Endothelial cell of umbilical vein (primary cell): ENCODE data around the gene ARSK. TPM values are rescaled to one million over a fixed set of nuclear protein-coding genes. Genes with fewer than 3 reads are reported as not detected.

Source experiments
- BruUV-seq: library from RNA; stranded (reverse); fragments of 400-500 nt; replicated peaks from 2 replicates; lab custom pipeline; 2021; lab: Mats Ljungman, UMichigan
- CTCF ChIA-PET: fragments of 300-600, 350-600 bp; sonication (Branson Sonifier 250); formaldehyde crosslinking; loops from one replicate; lab custom pipeline; 2021; ENCODE audit warnings: antibody characterized with exemption, inconsistent platforms; lab: Charles Lee
- POLR2A ChIA-PET: fragments of 300-600, 350-600 bp; sonication (Branson Sonifier 250); formaldehyde crosslinking; loops from one replicate; lab custom pipeline; 2021; ENCODE audit warnings: antibody characterized with exemption, inconsistent platforms; lab: Charles Lee
- DNase-seq: peaks from one replicate; pipeline ENCODE4 v3.0.0-alpha.2; 2011; ENCODE audit warnings: low read depth, low spot score
- FAIRE-seq: peaks from 2 replicates; lab custom pipeline; 2011; peaks lifted over from hg19 to GRCh38; lab: Jason Lieb, UNC
- H2AFZ ChIP-seq: 2 replicates; pipeline ENCODE4 v1.6.0; 2012; ENCODE audit warnings: low read depth, low read length, control low read depth, inconsistent platforms
- H3K27ac ChIP-seq: 2 replicates; pipeline ENCODE4 v1.5.1; 2011; ENCODE audit warnings: low read depth, mild to moderate bottlenecking, control low read depth, low read length, moderate library complexity; ENCODE audit not compliant: insufficient read depth
- H3K27me3 ChIP-seq, 2 experiments: 2 replicates each; pipeline versions ENCODE4 v1.6.0 to v1.6.1; 2011; ENCODE audit warnings: low read length in 2 of 2, mixed read lengths in 1 of 2; ENCODE audit not compliant: control insufficient read depth in 2 of 2, insufficient read depth in 2 of 2
- H3K36me3 ChIP-seq, 2 experiments: 2 replicates in 1 of 2; 3 replicates in 1 of 2; pipeline ENCODE4 v1.5.1; 2011; ENCODE audit warnings: low read length in 2 of 2, mild to moderate bottlenecking in 1 of 2, moderate library complexity in 1 of 2; ENCODE audit not compliant: control insufficient read depth in 2 of 2, insufficient read depth in 2 of 2; ENCODE audit errors: extremely low read depth in 1 of 2
- H3K4me1 ChIP-seq: 3 replicates; pipeline ENCODE4 v1.5.1; 2011; ENCODE audit warnings: mild to moderate bottlenecking, low read length; ENCODE audit not compliant: control insufficient read depth, insufficient read depth; ENCODE audit errors: extremely low read depth
- H3K4me2 ChIP-seq: 2 replicates; pipeline ENCODE4 v1.6.1; 2011; ENCODE audit warnings: low read length, control low read depth, mixed read lengths; ENCODE audit not compliant: insufficient read depth
- H3K4me3 ChIP-seq, 3 experiments: fragments of 200-600 bp in 1 of 3; sonication (generic), shearing (Covaris generic) in 1 of 3; replicated peaks in 1 of 3; 2 replicates each; pipeline ENCODE4 v1.5.1; 2011 to 2016; ENCODE audit warnings: control low read depth in 3 of 3, low read length in 3 of 3, mild to moderate bottlenecking in 2 of 3, inconsistent platforms in 1 of 3, low read depth in 1 of 3, moderate library complexity in 1 of 3; ENCODE audit not compliant: insufficient read depth in 1 of 3
- H3K79me2 ChIP-seq: 2 replicates; pipeline ENCODE4 v1.6.0; 2012; ENCODE audit warnings: low read length, inconsistent platforms; ENCODE audit not compliant: control insufficient read depth, insufficient read depth
- H3K9ac ChIP-seq: replicated peaks from 2 replicates; pipeline ENCODE3; 2011; ENCODE audit warnings: low read length, control low read depth; ENCODE audit not compliant: insufficient read depth; ENCODE audit errors: extremely low read depth
- H3K9me1 ChIP-seq: replicated peaks from 3 replicates; pipeline ENCODE4 v1.6.0; 2011; ENCODE audit warnings: mild to moderate bottlenecking, low read length; ENCODE audit not compliant: control insufficient read depth, insufficient read depth; ENCODE audit errors: extremely low read depth
- H3K9me3 ChIP-seq: replicated peaks from 2 replicates; pipeline ENCODE4 v1.5.1; 2012; ENCODE audit warnings: low read length, inconsistent platforms; ENCODE audit not compliant: control insufficient read depth, insufficient read depth
- H4K20me1 ChIP-seq: replicated peaks from 2 replicates; pipeline ENCODE3; 2011; ENCODE audit warnings: mild to moderate bottlenecking, low read length; ENCODE audit not compliant: control insufficient read depth, insufficient read depth; ENCODE audit errors: extremely low read depth
- EZH2 ChIP-seq: IDR thresholded peaks from 2 replicates; pipeline ENCODE4 v1.6.1; 2012; ENCODE audit warnings: borderline replicate concordance, low read depth, mild to moderate bottlenecking, moderate library complexity, low read length, inconsistent platforms; ENCODE audit not compliant: severe bottlenecking
- FOS ChIP-seq: IDR thresholded peaks from 2 replicates; pipeline ENCODE4 v1.6.1; 2011; ENCODE audit warnings: mild to moderate bottlenecking, low read length, moderate library complexity, borderline replicate concordance; ENCODE audit not compliant: insufficient read depth
- GATA2 ChIP-seq: IDR thresholded peaks from 2 replicates; pipeline ENCODE4 v1.7.0; 2011; ENCODE audit warnings: low read depth, mild to moderate bottlenecking, moderate library complexity, mixed read lengths, low read length; ENCODE audit not compliant: insufficient read length, insufficient read depth
- JUN ChIP-seq: IDR thresholded peaks from 2 replicates; pipeline ENCODE4 v1.6.1; 2011; ENCODE audit warnings: borderline replicate concordance, low read depth; ENCODE audit not compliant: insufficient read length, insufficient read depth
- MYC ChIP-seq: IDR thresholded peaks from one replicate; pipeline ENCODE4 v1.6.1; 2011; ENCODE audit warnings: mild to moderate bottlenecking, low read depth, low read length
- POLR2A ChIP-seq: IDR thresholded peaks from 2 replicates; pipeline ENCODE4 v1.6.1; 2012; ENCODE audit warnings: low read depth, mild to moderate bottlenecking, control low read depth, low read length
- POLR2AphosphoS5 ChIP-seq: IDR thresholded peaks from 2 replicates; pipeline ENCODE4 v1.6.1; 2012; ENCODE audit warnings: low read depth, mild to moderate bottlenecking, control low read depth, low read length, moderate library complexity; ENCODE audit not compliant: insufficient read depth
- dilution Hi-C: fragments of 300-500 bp; cut with MboI; formaldehyde crosslinking; loops from one replicate; pipeline ENCODE4 v1.15.0; 2019; ENCODE audit warnings: low sequenced_read_pairs; ENCODE audit not compliant: extremely low pct_ligation_motif_present
- intact Hi-C: fragments of 100-400 bp; cut with micrococcal nuclease; formaldehyde crosslinking; loops from one replicate; pipeline ENCODE4 v1.10.0; 2022
- polyA plus RNA-seq, 4 experiments: library from polyadenylated mRNA; depleted of rRNA in 3 of 4; stranded (reverse) in 3 of 4; unstranded in 1 of 4; fragments of >200 nt; gene quantifications; 2 replicates each; pipeline versions ENCODE4 v1.2.1 to v1.2.3, GENCODE V29; 2011 to 2012; ENCODE audit warnings: missing spikeins in 1 of 4
- total RNA-seq: library from RNA; stranded (reverse); gene quantifications from 2 replicates; pipeline ENCODE4 v1.2.3, GENCODE V29; 2021
- TF ChIP-seq, protein P1 (sequence below): IDR thresholded peaks from 2 replicates; pipeline ENCODE4 v1.6.1; 2011; ENCODE audit not compliant: insufficient read depth, insufficient read length
- TF ChIP-seq, protein P2 (sequence below), 2 donors: IDR thresholded peaks; 1 replicate in 1 of 2; 2 replicates in 1 of 2; pipeline ENCODE4 v1.5.1; 2011; ENCODE audit warnings: low read length in 2 of 2, mild to moderate bottlenecking in 2 of 2, moderate library complexity in 2 of 2, control low read depth in 1 of 2, inconsistent platforms in 1 of 2, low read depth in 1 of 2; ENCODE audit not compliant: insufficient read depth in 1 of 2; ENCODE audit errors: extremely low read depth in 1 of 2

ARSK gene
- total and polyA plus RNA-seq, 2 donors (not counting 3 experiments of a cell fraction or from before 2014, with no cell fraction given), result 3.7 to 4.9 TPM

DNA sequence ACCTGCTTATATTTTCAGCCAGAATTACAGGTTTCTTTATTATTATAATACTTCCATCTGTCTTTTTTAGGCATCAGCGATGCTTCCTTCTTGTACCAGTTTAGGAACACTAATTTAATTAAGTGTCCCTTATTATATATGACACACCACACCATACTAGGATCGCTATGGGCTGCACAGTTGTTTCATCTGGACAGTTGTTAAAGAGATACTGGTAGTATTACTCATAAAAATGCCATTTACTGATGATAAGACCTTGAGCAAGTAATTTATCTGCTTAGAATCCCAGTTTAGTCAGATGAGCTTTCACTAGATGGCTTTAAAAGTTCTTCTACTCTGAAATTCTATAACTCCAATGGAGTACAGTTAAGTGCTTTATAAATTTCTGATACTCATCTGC is 17.1 kb downstream of the ARSK start:
- CTCF ChIA-PET, result no interaction called here
- H3K79me2 ChIP-seq, result no peaks in the 10 kb centered on the region
- no TSS peak for BruUV-seq
- no peak overlapping the region for H3K4me3 ChIP-seq
- no peaks in the 10 kb centered on the region for H3K27me3 ChIP-seq
- no peak overlapping the region for H3K4me2 ChIP-seq
- H3K9me1 ChIP-seq, result no peaks in the 10 kb centered on the region
- no peaks in the 10 kb centered on the region for H3K4me1 ChIP-seq
- DNase-seq (no peak), FAIRE-seq (no peak)
- peaks cover 0 to 2% of the 10 kb centered on the region in 2 experiments for H3K36me3 ChIP-seq
- no peaks in the 10 kb centered on the region for H3K9me3 ChIP-seq
- intact Hi-C loops (no loop called here), dilution Hi-C loops (no loop called here)
- H2AFZ ChIP-seq, result no peak overlapping the region
- H3K9ac ChIP-seq, result no peak overlapping the region
- POLR2A ChIA-PET, result no interaction called here
- TF ChIP-seq FOS (no peak), EZH2 (no peak), GATA2 (no peak), POLR2A (no peak), POLR2AphosphoS5 (no peak), JUN (no peak), MYC (no peak)
- TF ChIP-seq, protein P1, sequence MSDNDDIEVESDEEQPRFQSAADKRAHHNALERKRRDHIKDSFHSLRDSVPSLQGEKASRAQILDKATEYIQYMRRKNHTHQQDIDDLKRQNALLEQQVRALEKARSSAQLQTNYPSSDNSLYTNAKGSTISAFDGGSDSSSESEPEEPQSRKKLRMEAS, result no peak
- TF ChIP-seq, protein P2, sequence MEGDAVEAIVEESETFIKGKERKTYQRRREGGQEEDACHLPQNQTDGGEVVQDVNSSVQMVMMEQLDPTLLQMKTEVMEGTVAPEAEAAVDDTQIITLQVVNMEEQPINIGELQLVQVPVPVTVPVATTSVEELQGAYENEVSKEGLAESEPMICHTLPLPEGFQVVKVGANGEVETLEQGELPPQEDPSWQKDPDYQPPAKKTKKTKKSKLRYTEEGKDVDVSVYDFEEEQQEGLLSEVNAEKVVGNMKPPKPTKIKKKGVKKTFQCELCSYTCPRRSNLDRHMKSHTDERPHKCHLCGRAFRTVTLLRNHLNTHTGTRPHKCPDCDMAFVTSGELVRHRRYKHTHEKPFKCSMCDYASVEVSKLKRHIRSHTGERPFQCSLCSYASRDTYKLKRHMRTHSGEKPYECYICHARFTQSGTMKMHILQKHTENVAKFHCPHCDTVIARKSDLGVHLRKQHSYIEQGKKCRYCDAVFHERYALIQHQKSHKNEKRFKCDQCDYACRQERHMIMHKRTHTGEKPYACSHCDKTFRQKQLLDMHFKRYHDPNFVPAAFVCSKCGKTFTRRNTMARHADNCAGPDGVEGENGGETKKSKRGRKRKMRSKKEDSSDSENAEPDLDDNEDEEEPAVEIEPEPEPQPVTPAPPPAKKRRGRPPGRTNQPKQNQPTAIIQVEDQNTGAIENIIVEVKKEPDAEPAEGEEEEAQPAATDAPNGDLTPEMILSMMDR (IDR thresholded peaks at IDR 0.05; ENCODE audit: extremely low read depth in 1 of 2, insufficient read depth in 1 of 2, low read depth in 1 of 2, low read length in 2 of 2), result no peak
- H3K27ac ChIP-seq, result no peak overlapping the region
- H4K20me1 ChIP-seq, result no peaks in the 10 kb centered on the region
